GM12878 (cell line): ENCODE results near the gene TPGS1. TPM values are rescaled to one million over a fixed set of nuclear protein-coding genes. Genes with fewer than 3 reads are reported as not detected.

ENCODE experiments used
- ATAC-seq: fragments of 200-7000 bp; cut with Tn5 transposase; 3 replicates; pipeline ENCODE4 v1.9.1; 2020; ENCODE audit warnings: mild to moderate bottlenecking, moderate library complexity
- BruUV-seq: library from RNA; stranded (reverse); fragments of 400-500 nt; replicated peaks from 2 replicates; lab custom pipeline; 2021; lab: Mats Ljungman, UMichigan
- CTCF ChIA-PET: fragments of 300-600 bp; sonication (Branson Sonifier 250); formaldehyde crosslinking; extraction: SDS; loops from one replicate; lab custom pipeline; 2021; ENCODE audit warnings: inconsistent platforms; lab: Yijun Ruan, JAX
- POLR2A ChIA-PET: fragments of 350-600 bp; formaldehyde crosslinking; extraction: SDS; loops from one replicate; lab custom pipeline; 2021; ENCODE audit warnings: inconsistent platforms; lab: Charles Lee
- RAD21 ChIA-PET: fragments of 300-600 bp; sonication (Branson Sonifier 250); formaldehyde crosslinking; loops from one replicate; lab custom pipeline; 2023; ENCODE audit warnings: antibody characterized with exemption; ENCODE audit not compliant: unreplicated experiment; lab: Charles Lee
- SMC1A ChIA-PET: fragments of 300-600 bp; sonication (Branson Sonifier 250); formaldehyde crosslinking; loops from one replicate; lab custom pipeline; 2023; ENCODE audit not compliant: unreplicated experiment, uncharacterized antibody; lab: Charles Lee
- DNase-seq: peaks from one replicate; pipeline ENCODE4 v3.0.0-alpha.2; 2011; ENCODE audit warnings: low read depth, low spot score
- FAIRE-seq: peaks from 3 replicates; lab custom pipeline; 2011; peaks lifted over from hg19 to GRCh38; lab: Jason Lieb, UNC
- H2AFZ ChIP-seq: 2 replicates; pipeline ENCODE4 v1.6.0; 2011; ENCODE audit warnings: low read depth, low read length, control low read depth; ENCODE audit not compliant: control insufficient read depth
- H3K27ac ChIP-seq: 2 replicates; pipeline ENCODE4 v1.5.1; 2011; ENCODE audit warnings: control low read depth; ENCODE audit not compliant: control insufficient read depth, insufficient read depth
- H3K27me3 ChIP-seq, 2 experiments: replicated peaks in 1 of 2; 2 replicates each; pipeline versions ENCODE4 v1.6.0 to v1.6.1; 2011; ENCODE audit warnings: low read length in 1 of 2; ENCODE audit not compliant: control insufficient read depth in 2 of 2, insufficient read depth in 2 of 2
- H3K36me3 ChIP-seq, 2 experiments: 2 replicates each; pipeline ENCODE4 v1.5.1; 2011; ENCODE audit warnings: low read length in 1 of 2; ENCODE audit not compliant: control insufficient read depth in 2 of 2, insufficient read depth in 2 of 2
- H3K4me1 ChIP-seq: 2 replicates; pipeline ENCODE4 v1.6.1; 2011; ENCODE audit warnings: mild to moderate bottlenecking, low read length, moderate library complexity, mixed read lengths; ENCODE audit not compliant: control insufficient read depth, insufficient read depth
- H3K4me2 ChIP-seq: 2 replicates; pipeline ENCODE4 v1.6.0; 2011; ENCODE audit warnings: control low read depth; ENCODE audit not compliant: control insufficient read depth, insufficient read depth
- H3K4me3 ChIP-seq: fragments of 200-600 bp; sonication (generic); 2 replicates; pipeline ENCODE4 v1.5.1; 2016
- H3K79me2 ChIP-seq: 2 replicates; pipeline ENCODE4 v1.6.0; 2011; ENCODE audit warnings: low read length; ENCODE audit not compliant: control insufficient read depth, insufficient read depth
- H3K9ac ChIP-seq: 2 replicates; pipeline ENCODE4 v1.8.0; 2011; ENCODE audit warnings: low read length, control low read depth, mixed read lengths; ENCODE audit not compliant: control insufficient read depth, insufficient read depth
- H3K9me3 ChIP-seq: replicated peaks from 3 replicates; pipeline ENCODE4 v1.5.1; 2011; ENCODE audit warnings: mild to moderate bottlenecking, low read length; ENCODE audit not compliant: control insufficient read depth, insufficient read depth
- H4K20me1 ChIP-seq: 2 replicates; pipeline ENCODE4 v1.6.0; 2011; ENCODE audit not compliant: control insufficient read depth, insufficient read depth
- CHD4 ChIP-seq: fragments of 200-600 bp; sonication (generic); IDR thresholded peaks from 2 replicates; pipeline ENCODE4 v1.6.1; 2016; ENCODE audit warnings: mild to moderate bottlenecking
- EP300 ChIP-seq, 2 experiments: fragments of 150-350 bp in 1 of 2; IDR thresholded peaks; 2 replicates each; pipeline ENCODE4 v1.6.1; 2011 to 2012; ENCODE audit warnings: low read depth in 2 of 2, low read length in 2 of 2, borderline replicate concordance in 1 of 2, improper control_type of control experiment in 1 of 2, inconsistent platforms in 1 of 2; ENCODE audit not compliant: control insufficient read depth in 1 of 2
- ESRRA ChIP-seq: IDR thresholded peaks from 2 replicates; pipeline ENCODE4 v1.6.1; 2012; ENCODE audit warnings: mild to moderate bottlenecking, low read length, improper control_type of control experiment
- IRF4 ChIP-seq: IDR thresholded peaks from 2 replicates; pipeline ENCODE4 v1.6.1; 2011; ENCODE audit warnings: low read depth, low read length
- MYB ChIP-seq: fragments of 150-350 bp; IDR thresholded peaks from 2 replicates; pipeline ENCODE4 v1.6.1; 2014; ENCODE audit warnings: mild to moderate bottlenecking, low read depth, low read length, borderline replicate concordance
- NFYA ChIP-seq: IDR thresholded peaks from 2 replicates; pipeline ENCODE4 v1.6.1; 2011; ENCODE audit warnings: low read depth, mild to moderate bottlenecking, low read length, improper control_type of control experiment, borderline replicate concordance
- NRF1 ChIP-seq: conservative IDR thresholded peaks from 2 replicates; pipeline ENCODE4 v1.6.1; 2011; ENCODE audit warnings: mild to moderate bottlenecking, low read depth, low read length, improper control_type of control experiment
- TCF7 ChIP-seq: IDR thresholded peaks from 2 replicates; pipeline ENCODE4 v1.6.1; 2014; ENCODE audit warnings: antibody characterized with exemption, borderline replicate concordance
- ZNF217 ChIP-seq: fragments of 450-650 bp; IDR thresholded peaks from 2 replicates; pipeline ENCODE4 v1.6.1; 2017; ENCODE audit warnings: antibody characterized with exemption, mild to moderate bottlenecking
- ZNF384 ChIP-seq: IDR thresholded peaks from 2 replicates; pipeline ENCODE4 v1.6.1; 2012; ENCODE audit warnings: low read depth, mild to moderate bottlenecking, low read length, improper control_type of control experiment, borderline replicate concordance
- WGBS: methylation state at CpG from one replicate; pipeline ENCODE4 v1.1.6; 2016; ENCODE audit warnings: low lambda C conversion rate; ENCODE audit not compliant: insufficient replicate concordance, insufficient coverage; ENCODE audit errors: missing lambda C conversion rate; 5-methylcytosine and 5-hydroxymethylcytosine counted together
- in situ Hi-C: fragments of 300-500 bp; cut with MboI; formaldehyde crosslinking; loops from 9 replicates; pipeline ENCODE4 v1.14.3; 2018; ENCODE audit warnings: mixed read lengths
- intact Hi-C: fragments of 100-400 bp; cut with micrococcal nuclease; formaldehyde crosslinking; loops from one replicate; pipeline ENCODE4 v1.14.2; 2022; ENCODE audit not compliant: unreplicated experiment
- polyA plus RNA-seq, 11 experiments: library from polyadenylated mRNA; depleted of rRNA in 4 of 11; unstranded in 6 of 11; stranded (reverse) in 5 of 11; fragments of >200 nt; fragmentation: Nextera tagmentation in 4 of 11; fragmentation: Illumina TruSeq in 1 of 11; extraction: Ambion mirVana in 4 of 11; extraction: Trizol in 1 of 11; gene quantifications; 1 replicate in 1 of 11; 2 replicates in 10 of 11; pipeline versions ENCODE4 v1.2.1 to v1.2.3, GENCODE V29; 2011 to 2016; ENCODE audit warnings: inconsistent platforms in 2 of 11, missing spikeins in 2 of 11, low read depth in 1 of 11
- total RNA-seq, 4 experiments: library from RNA; depleted of rRNA in 3 of 4; stranded (reverse); fragments of >200 nt in 3 of 4; fragmentation: Illumina TruSeq in 1 of 4; extraction: Trizol in 1 of 4; gene quantifications; 2 replicates each; pipeline versions ENCODE4 v1.2.1 to v1.2.3, GENCODE V29; 2013 to 2021
- TF ChIP-seq, protein P1 (sequence below): IDR thresholded peaks from 2 replicates; pipeline ENCODE4 v1.6.1; 2011; ENCODE audit warnings: low read depth, mild to moderate bottlenecking, low read length, moderate library complexity, borderline replicate concordance; ENCODE audit errors: extremely low read depth
- TF ChIP-seq, protein P2 (sequence below): fragments of 450-650 bp; formaldehyde crosslinking; IDR thresholded peaks from 2 replicates; pipeline ENCODE4 v1.4.0; 2022; ENCODE audit warnings: mild to moderate bottlenecking, moderate library complexity

TPGS1 gene
- total and polyA plus RNA-seq, 10 of the 15 experiments (the other 5 are each of a cell fraction or from before 2014, with no cell fraction given): 0.24 to 24.7 (median 7.7) TPM; not detected in 2

DNA sequence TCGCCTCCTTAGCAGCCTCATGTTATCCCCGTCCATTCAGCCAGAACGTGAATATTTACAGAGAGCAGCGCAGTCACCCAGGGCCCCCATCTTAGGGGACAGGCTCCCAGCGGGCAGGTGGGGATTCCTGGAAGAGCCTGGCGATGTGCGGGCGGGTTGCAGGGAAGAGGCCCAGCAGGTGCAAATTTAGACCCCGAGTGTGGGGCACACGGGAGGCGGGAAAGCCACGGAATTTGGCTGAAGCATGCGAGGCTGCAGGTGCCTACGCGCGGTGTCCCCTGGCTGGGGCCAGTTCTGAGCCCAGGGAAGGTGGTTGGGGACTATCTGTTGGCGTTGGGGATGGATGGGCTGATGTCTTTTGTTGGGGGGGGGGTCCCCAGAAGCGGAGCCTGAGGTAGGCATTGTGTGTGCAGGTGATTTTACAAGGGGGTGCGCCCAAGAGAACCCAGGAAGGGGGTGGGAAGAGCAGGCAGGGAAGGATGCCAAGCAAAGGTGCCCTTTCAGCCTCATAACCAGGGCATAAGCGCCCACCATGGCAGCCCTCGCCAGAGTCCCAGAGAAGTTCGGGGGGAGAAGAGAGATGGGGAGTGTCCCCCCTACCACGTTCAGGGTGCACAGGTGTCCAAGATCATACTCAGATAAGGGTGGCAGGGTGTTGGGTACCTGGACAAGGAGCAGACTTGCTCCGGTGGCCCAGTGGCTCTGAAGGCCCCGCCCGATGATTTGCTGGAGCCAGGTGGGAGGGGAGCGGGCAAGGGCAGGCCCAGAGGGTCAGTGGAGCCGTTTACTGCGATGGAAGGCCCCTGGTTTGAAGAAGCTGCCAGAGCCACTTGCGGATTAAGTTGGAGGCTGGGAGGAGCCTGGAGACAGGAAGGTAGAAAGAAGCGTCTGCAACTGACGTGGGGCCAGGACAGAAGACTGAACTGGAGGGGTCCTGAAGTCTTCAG lies 1.2 kb downstream of the TPGS1 start:
- H3K4me3 ChIP-seq: peak overlapping the region; percentile 89
- ATAC-seq (no peak), FAIRE-seq (no peak), DNase-seq (no peak)
- ChIA-PET CTCF (interaction anchor here (3.6 kb wide), 1 partner anchor 22 kb away, joined by 42 read pairs; the partner anchor contains the start of gene CDC34), SMC1A (interaction anchor here (0.6 to 1.8 kb wide), 2 partner anchors 66 to 125 kb away, joined by 3 to 4 read pairs; partner anchors contain the start of gene POLRMT), POLR2A (no interaction called here), RAD21 (no interaction called here)
- no peaks in the 10 kb centered on the region for H3K27me3 ChIP-seq
- H3K4me1 ChIP-seq: peaks cover 17% of the 10 kb centered on the region
- 45% methylated on average over 29 of the region's 32 CpGs for WGBS
- in situ Hi-C loops (no loop called here), intact Hi-C loops (no loop called here)
- peak overlapping the region; percentile 29 for H2AFZ ChIP-seq
- H4K20me1 ChIP-seq: no peaks in the 10 kb centered on the region
- H3K9me3 ChIP-seq: no peaks in the 10 kb centered on the region; the same call in 2 of the 3 replicates
- no peak overlapping the region for H3K27ac ChIP-seq
- TF ChIP-seq NRF1 (no peak), TCF7 (no peak), CHD4 (no peak), EP300 (IDR thresholded peaks at IDR 0.05; ENCODE audit: borderline replicate concordance in 1 of 2, control insufficient read depth in 1 of 2, low read depth in 2 of 2, low read length in 2 of 2) (no peak), ESRRA (no peak), ZNF384 (no peak), IRF4 (no peak), MYB (no peak), NFYA (no peak), ZNF217 (no peak)
- TF ChIP-seq, protein P1, sequence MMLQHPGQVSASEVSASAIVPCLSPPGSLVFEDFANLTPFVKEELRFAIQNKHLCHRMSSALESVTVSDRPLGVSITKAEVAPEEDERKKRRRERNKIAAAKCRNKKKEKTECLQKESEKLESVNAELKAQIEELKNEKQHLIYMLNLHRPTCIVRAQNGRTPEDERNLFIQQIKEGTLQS: no peak
- TF ChIP-seq, protein P2, sequence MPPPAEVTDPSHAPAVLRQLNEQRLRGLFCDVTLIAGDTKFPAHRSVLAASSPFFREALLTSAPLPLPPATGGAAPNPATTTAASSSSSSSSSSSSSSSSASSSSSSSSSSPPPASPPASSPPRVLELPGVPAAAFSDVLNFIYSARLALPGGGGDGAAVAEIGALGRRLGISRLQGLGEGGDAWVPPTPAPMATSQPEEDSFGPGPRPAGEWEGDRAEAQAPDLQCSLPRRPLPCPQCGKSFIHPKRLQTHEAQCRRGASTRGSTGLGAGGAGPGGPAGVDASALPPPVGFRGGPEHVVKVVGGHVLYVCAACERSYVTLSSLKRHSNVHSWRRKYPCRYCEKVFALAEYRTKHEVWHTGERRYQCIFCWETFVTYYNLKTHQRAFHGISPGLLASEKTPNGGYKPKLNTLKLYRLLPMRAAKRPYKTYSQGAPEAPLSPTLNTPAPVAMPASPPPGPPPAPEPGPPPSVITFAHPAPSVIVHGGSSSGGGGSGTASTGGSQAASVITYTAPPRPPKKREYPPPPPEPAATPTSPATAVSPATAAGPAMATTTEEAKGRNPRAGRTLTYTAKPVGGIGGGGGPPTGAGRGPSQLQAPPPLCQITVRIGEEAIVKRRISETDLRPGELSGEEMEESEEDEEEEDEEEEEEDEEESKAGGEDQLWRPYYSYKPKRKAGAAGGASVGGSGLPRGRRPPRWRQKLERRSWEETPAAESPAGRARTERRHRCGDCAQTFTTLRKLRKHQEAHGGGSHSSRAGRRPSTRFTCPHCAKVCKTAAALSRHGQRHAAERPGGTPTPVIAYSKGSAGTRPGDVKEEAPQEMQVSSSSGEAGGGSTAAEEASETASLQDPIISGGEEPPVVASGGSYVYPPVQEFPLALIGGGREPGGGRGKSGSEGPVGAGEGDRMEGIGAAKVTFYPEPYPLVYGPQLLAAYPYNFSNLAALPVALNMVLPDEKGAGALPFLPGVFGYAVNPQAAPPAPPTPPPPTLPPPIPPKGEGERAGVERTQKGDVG (CRISPR knock-in tag): no peak
- H3K36me3 ChIP-seq: no peaks in the 10 kb centered on the region
- peaks cover 6% of the 10 kb centered on the region for H3K79me2 ChIP-seq
- TSS peak; percentile 81 for BruUV-seq
- peak overlapping the region; percentile 96 for H3K4me2 ChIP-seq
- peak overlapping the region; percentile 89 for H3K9ac ChIP-seq
